ENCODE data around the gene AOPEP.

Gene AOPEP

GRCh38 chr9:94796687-94797086, 70.2 kb downstream of the AOPEP start:
- DNase-seq: no peak

- no peak for DNase-seq
These were observed 71.7 kb downstream of the AOPEP start for GRCh38 chr9:94798201-94798600.

GRCh38 chr9:94798708-94799107, 72.2 kb downstream of the AOPEP start:
- no peak for DNase-seq

DNA sequence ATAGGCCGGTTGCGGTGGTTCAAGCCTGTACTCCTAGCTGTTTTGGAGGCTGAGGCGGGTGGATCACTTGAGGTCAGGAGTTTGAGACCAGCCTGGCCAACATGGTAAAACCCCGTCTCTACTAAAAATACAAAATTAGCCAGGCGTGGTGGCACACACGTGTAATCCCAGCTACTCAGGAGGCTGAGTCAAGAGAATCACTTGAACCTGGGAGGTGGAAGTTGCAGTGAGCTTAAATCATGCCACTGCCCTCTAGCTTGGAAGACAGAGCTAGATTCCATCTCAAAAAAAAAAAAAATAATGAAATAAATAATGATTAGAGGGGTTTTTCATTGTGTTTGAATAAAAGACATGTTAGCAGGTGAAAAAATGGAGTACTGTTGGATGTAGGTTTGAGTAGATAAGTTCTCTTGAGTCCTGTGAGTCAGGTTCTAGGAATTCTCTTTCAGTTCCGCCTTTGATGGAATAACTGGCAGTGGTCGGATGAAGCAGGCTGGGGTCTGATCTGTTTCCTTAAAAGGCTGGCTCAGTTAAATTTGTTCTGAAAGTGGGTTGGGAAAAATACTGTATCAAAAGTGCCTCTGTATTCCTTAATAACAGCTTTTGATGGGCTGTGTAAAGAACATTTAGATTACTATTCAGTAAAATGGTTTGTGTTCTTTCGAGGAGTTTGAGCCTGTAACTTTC, 73.2 kb downstream of the AOPEP start:
- no peak for DNase-seq

- DNase-seq: no peak
These were observed 74.1 kb downstream of the AOPEP start for GRCh38 chr9:94800424-94801117.

GRCh38 chr9:94801234-94801633, 74.7 kb downstream of the AOPEP start:
- DNase-seq: no peak

- no peak for DNase-seq
These were observed 75.2 kb downstream of the AOPEP start for GRCh38 chr9:94801681-94802080.

GRCh38 chr9:94802251-94802650, 75.8 kb downstream of the AOPEP start:
- DNase-seq: no peak

DNA sequence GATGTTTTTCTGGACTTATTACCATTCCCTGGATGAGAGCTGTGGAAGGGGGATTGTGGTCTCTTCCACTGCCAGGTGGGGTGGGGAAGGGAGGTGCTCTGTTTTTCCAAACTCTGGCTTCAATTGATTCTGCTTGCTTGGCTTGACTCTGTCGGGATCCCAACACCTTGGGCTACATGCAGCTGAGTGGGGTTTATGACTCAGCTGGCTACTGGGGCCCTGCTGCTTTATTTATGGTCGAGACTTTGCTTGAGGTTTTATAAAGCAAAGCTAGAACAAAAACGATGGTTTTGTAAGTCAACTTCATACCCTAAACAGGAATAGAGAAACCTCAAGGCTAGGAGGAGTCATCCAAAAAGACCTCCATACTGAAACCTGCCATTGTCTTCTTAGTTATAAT, 76.3 kb downstream of the AOPEP start:
- DNase-seq: peak; percentile 23

- no peak for DNase-seq
These were observed 77.8 kb downstream of the AOPEP start for GRCh38 chr9:94804316-94804715.

GRCh38 chr9:94805051-94805489, 78.6 kb downstream of the AOPEP start:
- DNase-seq: no peak

DNA sequence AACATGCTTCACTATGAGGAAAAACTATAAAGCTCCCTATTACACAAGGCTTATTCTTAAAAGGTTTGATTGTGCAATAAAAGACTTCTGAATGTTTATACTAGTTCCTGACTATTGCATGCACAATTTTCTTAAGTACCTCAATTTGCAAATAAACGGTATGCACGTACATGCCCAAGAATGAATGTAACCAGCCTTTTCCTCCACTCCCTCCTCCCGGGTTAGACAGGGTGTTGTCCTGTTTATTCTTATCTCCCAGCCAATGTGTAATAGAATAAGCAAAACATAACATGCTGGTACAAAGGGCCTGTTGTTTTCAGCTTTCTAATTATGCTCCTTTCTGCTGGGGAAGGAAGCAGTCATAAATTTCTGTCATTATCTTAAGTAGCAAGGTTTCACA, 79.1 kb downstream of the AOPEP start:
- no peak for DNase-seq

DNA sequence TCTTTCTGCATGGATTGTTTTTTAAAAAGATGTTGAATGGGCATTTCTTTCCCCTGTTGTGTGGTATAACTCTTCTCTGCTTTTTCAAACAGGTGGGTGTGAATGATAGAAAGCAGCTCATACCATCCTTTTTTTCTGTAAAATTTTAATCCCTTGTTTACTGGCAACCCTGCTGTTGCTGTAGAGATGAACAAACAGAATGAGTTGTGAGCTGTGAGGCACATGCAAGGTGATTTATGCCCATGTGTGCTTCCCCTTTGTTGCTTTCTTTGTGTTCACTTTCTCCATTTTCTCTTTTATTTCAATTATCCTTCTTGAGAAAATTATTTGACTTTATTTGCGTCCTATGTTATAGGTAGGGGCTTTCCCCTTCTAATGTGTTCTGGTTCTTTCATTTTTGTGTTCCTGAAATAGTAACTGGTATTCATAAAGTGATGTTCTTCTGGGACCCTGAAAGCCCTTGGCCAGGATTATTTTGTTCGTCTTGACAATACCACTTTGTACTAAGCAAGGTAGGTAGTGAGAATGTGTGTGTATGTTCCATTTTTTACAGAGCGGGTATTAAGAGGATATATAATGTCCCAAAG, 79.9 kb downstream of the AOPEP start:
- DNase-seq: no peak

- no peak for DNase-seq
These were observed 81.1 kb downstream of the AOPEP start for GRCh38 chr9:94807556-94807955.

DNA sequence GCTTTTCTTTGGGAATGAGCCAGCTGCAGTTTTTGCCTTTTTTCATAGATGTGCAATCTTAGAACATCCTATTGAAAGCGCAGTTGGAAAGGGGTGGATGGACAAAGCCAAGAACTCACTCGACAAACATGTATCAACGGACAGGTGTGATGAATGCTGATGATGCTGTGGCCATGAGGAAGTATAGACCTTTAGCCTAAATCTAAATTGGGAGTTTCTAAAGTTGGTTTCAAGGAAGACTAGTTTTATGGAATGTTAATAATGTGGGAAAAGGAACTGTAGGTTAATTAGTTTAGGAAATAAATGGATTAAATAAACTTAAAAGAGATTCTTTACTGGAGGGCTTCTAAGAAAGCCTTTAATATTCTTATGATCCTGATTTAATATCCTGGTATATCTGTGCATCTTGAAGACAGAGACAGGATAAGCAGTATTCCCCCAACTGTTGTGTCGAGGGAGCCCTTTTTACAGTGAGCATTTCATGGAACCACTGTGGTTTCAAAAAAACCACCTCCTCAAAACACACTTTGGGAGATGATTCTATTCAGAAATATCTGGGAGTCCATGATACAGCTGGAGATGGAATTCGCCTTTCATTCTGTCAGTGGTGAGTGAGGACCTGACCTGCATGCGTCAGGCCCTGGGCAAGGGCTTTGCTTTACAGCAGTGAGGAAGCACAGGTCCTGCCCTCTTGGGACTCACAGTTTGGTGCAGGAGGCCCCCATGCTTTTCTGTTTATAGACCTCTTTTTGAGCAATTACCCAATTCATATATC, 82.6 kb downstream of the AOPEP start:
- DNase-seq: no peak

- DNase-seq: no peak
These were observed 83.3 kb downstream of the AOPEP start for GRCh38 chr9:94809778-94810177.

- no peak for DNase-seq
These were observed 84.6 kb downstream of the AOPEP start for GRCh38 chr9:94811074-94811473.

GRCh38 chr9:94812343-94812742, 85.8 kb downstream of the AOPEP start:
- DNase-seq: no peak

DNA sequence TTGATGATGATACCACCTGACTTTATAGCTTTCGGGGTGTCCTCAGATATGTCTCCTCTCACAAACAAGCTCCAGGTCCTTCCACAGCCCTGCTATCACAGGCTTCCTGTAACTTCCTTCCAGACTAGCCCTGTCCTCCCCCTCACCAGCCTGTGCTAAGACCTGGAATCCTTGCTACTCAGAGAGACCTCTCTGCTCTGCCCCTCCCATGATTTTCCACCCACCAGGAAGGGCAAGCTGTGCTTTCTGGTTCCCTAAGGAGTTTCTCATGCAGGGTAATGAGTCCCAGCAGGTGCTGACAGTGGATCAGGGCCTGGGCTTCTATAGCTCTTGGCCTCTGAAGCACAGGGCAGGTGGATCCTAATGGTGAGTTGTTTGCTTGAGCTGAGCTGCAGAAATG, 86.9 kb downstream of the AOPEP start:
- no peak for DNase-seq

DNA sequence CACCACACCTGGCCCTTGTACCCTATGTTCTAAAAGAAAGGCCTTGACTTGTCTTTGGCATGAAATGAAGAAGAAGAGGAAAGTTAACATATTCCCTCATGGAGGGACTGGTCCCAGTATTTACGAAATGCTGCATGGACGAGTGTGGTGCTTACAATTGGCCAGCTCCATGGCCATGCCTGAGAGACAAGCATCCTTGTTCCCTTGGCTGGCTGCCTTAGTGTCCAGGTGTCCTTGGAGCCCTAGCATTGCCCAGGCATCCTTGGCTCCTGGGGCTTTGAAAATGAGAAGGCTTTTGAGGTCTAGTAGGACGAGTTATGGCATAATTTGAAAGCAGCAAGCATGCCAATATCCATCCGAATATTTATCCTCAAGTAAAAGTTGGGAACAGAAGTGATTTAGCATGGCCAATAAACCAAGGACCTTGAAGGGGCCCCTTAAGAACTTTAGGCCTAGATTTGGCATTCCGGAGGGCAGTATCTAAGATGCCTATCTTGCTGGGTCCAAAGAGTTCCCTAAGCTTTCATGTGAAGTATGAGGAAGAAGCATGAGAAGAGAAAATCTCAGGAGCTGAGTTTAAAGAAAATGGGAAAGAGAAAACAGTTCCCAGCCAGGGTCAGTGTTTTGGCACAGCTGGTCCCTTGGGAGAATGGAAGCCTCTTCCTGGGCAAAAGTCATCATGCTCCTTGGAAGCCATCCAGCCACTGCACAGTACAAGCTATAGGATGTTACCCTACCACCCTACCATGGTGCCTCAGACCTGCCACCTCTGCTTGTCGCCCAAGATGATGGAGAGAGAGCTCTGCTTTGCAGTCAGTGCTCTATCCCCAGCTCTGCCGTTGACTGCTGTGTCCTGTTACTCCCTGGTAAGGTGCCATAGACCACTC, 91.0 kb downstream of the AOPEP start:
- DNase-seq: no peak

DNA sequence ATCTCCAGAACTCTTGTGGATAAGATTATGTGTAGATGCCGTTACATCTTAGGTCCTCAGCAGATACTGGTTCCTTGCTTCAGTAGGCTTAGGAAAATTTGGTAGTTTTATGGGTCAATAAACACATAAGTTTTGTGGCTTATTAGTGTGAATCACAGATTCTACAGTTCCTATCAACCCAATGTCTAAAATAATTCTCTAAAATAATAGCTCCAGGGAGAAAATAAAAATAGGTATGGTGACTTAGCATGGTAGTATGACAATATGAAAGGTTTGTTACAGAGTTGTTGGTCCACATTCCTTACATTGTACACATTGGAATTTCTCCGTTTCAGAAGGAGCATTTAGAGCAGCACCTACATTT, 91.7 kb downstream of the AOPEP start:
- DNase-seq: no peak

DNA sequence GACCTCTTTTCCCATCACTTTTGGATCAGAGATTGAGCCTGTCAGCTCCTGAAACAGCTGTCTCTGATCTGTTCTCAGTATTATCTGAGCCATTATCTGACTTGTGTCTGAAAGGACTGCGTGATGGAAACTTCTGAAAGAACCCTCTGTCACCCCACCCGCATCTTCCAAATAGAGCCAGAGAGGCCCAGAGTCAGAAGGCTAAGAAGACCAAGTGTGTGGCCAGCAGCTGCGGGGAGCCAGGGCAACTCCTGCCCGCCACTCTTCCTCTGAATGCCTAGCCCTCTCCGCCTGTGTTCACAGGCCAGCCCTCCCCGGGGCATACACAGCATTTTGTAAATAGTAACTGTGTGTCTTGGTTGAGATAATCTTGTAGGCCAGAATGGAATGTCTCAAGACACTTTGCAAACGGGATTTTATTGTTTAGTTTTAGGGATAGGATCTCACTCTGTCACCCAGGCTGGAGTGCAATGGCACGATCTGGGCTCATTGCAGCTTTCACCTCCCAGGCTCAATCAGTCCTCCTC, 92.7 kb downstream of the AOPEP start:
- no peak for DNase-seq

All from stimulated activated CD4-positive, alpha-beta T cell treated with anti-CD3 and anti-CD28 coated beads, Interleukin-4, amount 100 ng/mL, for 24 hours (primary cell).